CD4-positive, alpha-beta T cell (primary cell): ENCODE results near the gene MAPKAPK5. TPM values are rescaled to one million over a fixed set of nuclear protein-coding genes. Genes with fewer than 3 reads are reported as not detected.

Experiments used
- ATAC-seq: fragments of 200-7000 bp; cut with Tn5 transposase; one replicate; pipeline ENCODE4 v1.10.0; 2022; ENCODE audit warnings: mild to moderate bottlenecking; ENCODE audit not compliant: poor library complexity
- CTCF ChIA-PET: fragments of 350-600 bp; sonication (Branson Sonifier 250); formaldehyde crosslinking; loops from one replicate; lab custom pipeline; 2021; ENCODE audit warnings: antibody characterized with exemption, inconsistent platforms; lab: Charles Lee
- POLR2A ChIA-PET: fragments of 350-600 bp; sonication (Branson Sonifier 250); formaldehyde crosslinking; loops from one replicate; lab custom pipeline; 2021; ENCODE audit warnings: antibody characterized with exemption, inconsistent platforms; lab: Charles Lee
- DNase-seq, 14 experiments: peaks; one replicate each; pipeline ENCODE4 v3.0.0-alpha.2; 2013 to 2020; ENCODE audit warnings: mixed read lengths in 2 of 14
- H3K27ac ChIP-seq, 2 donors: one replicate each; pipeline versions ENCODE4 v1.5.1 to v1.7.0; 2013; ENCODE audit warnings: low read length in 2 of 2, low read depth in 1 of 2, mild to moderate bottlenecking in 1 of 2
- H3K27me3 ChIP-seq, 2 experiments: 1 replicate in 1 of 2; 2 replicates in 1 of 2; pipeline versions ENCODE4 v1.6.1 to v1.7.0; 2013; ENCODE audit warnings: low read length in 2 of 2, control low read depth in 1 of 2, mild to moderate bottlenecking in 1 of 2, moderate library complexity in 1 of 2; ENCODE audit not compliant: insufficient read depth in 2 of 2, control insufficient read depth in 1 of 2
- H3K36me3 ChIP-seq: one replicate; pipeline ENCODE4 v1.6.1; 2013; ENCODE audit warnings: low read length, control low read depth; ENCODE audit not compliant: insufficient read depth
- H3K4me1 ChIP-seq: one replicate; pipeline ENCODE4 v1.6.1; 2013; ENCODE audit warnings: low read length, control low read depth; ENCODE audit not compliant: insufficient read depth
- H3K4me3 ChIP-seq: one replicate; pipeline ENCODE4 v1.5.1; 2013; ENCODE audit warnings: mild to moderate bottlenecking, low read length, moderate library complexity
- H3K9me3 ChIP-seq, 2 experiments: 1 replicate in 1 of 2; 2 replicates in 1 of 2; pipeline versions ENCODE4 v1.6.1 to v1.7.0; 2013; ENCODE audit warnings: low read length in 2 of 2, mild to moderate bottlenecking in 2 of 2, control low read depth in 1 of 2, moderate library complexity in 1 of 2; ENCODE audit not compliant: control insufficient read depth in 1 of 2, insufficient read depth in 1 of 2
- H3K27ac Mint-ChIP-seq: one replicate; pipeline ENCODE4 v1.8.0; 2020; ENCODE audit warnings: mixed read lengths
- H3K27me3 Mint-ChIP-seq: one replicate; pipeline ENCODE4 v1.8.0; 2021; ENCODE audit warnings: mixed read lengths
- H3K36me3 Mint-ChIP-seq: one replicate; pipeline ENCODE4 v1.8.0; 2021; ENCODE audit warnings: low read depth, mixed read lengths
- H3K4me1 Mint-ChIP-seq: one replicate; pipeline ENCODE4 v1.8.0; 2021; ENCODE audit warnings: low read depth, mixed read lengths
- H3K4me3 Mint-ChIP-seq: one replicate; pipeline ENCODE4 v1.8.0; 2020; ENCODE audit warnings: mild to moderate bottlenecking, mixed read lengths
- H3K9me3 Mint-ChIP-seq: one replicate; pipeline ENCODE4 v1.8.0; 2020; ENCODE audit warnings: mixed read lengths
- CTCF ChIP-seq: fragments of 200-600 bp; IDR thresholded peaks from one replicate; pipeline ENCODE4 v1.8.0; 2022; ENCODE audit warnings: antibody characterized with exemption, mild to moderate bottlenecking
- intact Hi-C, 2 experiments: fragments of 100-400 bp; cut with DNase I in 1 of 2; cut with micrococcal nuclease in 1 of 2; formaldehyde crosslinking; loops; one replicate each; pipeline versions ENCODE4 v1.15.1 to v1.9.0; 2023 to 2025; cut with DNase I, micrococcal nuclease
- total RNA-seq, 174 experiments: library from RNA in 2 of 174; stranded (reverse) in 2 of 174; gene quantifications; one replicate each; pipeline ENCODE4 v1.2.3 and lab custom pipeline; 2021 to 2026

The MAPKAPK5 gene
- total RNA-seq, 2 experiments from 2014 or later = 62.2 to 63.6 TPM

DNA sequence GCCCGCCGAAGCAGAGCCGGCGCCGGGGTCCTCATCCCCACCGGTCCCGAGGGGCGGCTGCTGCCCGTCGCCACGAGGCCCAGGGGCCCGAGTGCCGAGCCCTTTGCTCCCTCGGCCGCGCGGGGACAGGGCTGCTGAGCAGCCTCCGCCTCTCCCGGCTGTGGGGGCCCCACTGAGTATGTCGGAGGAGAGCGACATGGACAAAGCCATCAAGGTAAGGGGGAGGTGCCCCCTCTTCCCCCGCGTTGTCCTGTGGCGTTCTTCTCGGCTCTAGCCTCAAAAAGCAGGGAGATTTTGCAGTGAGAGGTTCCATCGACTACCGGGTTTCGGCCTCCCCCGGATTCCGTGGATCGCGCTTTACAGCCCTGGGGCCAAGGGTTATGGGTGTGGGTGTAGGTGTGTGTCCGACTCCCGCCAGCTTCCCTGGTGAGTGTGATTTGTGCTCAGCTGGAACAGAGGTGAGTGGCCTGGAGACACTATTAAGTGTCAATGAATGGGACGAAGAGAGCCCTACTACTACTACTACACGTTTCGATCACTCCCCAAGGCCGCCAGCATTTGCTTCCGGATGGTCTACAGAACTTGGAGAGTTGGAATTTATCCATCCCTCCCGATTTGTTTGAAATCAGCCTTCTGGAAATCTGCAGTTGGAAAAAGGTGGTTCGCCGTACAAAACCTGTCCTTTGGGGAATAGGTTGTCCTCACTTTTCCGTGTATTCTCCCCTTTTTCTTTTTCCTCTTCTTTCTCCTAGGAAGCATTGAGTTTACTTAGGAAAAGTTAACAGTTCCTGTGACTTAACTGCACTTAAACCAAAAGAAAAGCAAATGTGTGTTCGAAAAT is 748 bp downstream of the MAPKAPK5 start:
- peaks cover 45% of the 10 kb centered on the region for H3K4me1 ChIP-seq
- DNase-seq = peak in 4 of 14 experiments; percentile 4 to 18 (median 12)
- Mint-ChIP-seq H3K36me3 (peaks cover 61% of the 10 kb centered on the region), H3K27me3 (no peaks in the 10 kb centered on the region), H3K27ac (peak overlapping the region; percentile 98), H3K9me3 (no peaks in the 10 kb centered on the region), H3K4me3 (peak overlapping the region; percentile 99), H3K4me1 (peaks cover 70% of the 10 kb centered on the region)
- intact Hi-C loops = loop anchor here (2.0 to 5.0 kb wide), 6 partner anchors 156 to 575 kb away; partner anchors contain the start of genes ERP29 (in 2 of the 2), TMEM116 (in 2 of the 2), ACAD10 (in 1 of the 2) and NAA25 (in 1 of the 2)
- CTCF ChIA-PET = no interaction called here
- H3K4me3 ChIP-seq = peak overlapping the region; percentile 100
- POLR2A ChIA-PET = interaction anchor here (0.6 to 3.0 kb wide), 18 partner anchors 8 to 1375 kb away, joined by 3 to 21 read pairs (median 5); partner anchors contain the start of genes ACAD10, BRAP, ERP29 and FAM216A
- no peaks in the 10 kb centered on the region for H3K27me3 ChIP-seq
- peak overlapping the region; percentile 78 to 81 for H3K27ac ChIP-seq
- peak; percentile 22 for ATAC-seq
- H3K9me3 ChIP-seq = no peaks in the 10 kb centered on the region
- TF ChIP-seq CTCF = no peak
- H3K36me3 ChIP-seq = peaks cover 27% of the 10 kb centered on the region

DNA sequence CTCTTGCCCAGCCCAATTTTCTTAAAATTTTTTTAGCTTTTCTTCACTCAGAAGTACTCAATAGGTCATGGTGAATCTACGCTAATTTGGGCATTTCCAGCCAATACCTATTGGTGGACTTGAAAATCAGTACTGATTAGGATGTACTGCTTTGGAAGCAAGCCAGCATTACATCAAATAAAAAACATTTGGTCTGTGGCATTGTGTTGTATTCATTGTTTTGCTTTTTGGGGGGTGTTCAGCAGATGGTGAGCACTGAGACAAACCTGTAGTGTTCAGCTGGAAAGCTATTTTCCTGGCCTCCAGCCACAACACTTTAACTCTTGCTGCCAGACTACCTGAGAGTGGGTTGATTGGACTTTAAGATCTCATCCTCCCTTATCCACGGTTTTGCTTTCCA is 4.0 kb downstream of the MAPKAPK5 start:
- ChIA-PET CTCF (interaction anchor here (0.7 kb wide), 1 partner anchor 1454 kb away, joined by 3 read pairs; no protein-coding TSS in a partner anchor), POLR2A (no interaction called here)
- H3K4me3 Mint-ChIP-seq = peak overlapping the region; percentile 25
- peaks cover 19% of the 10 kb centered on the region for H3K36me3 ChIP-seq
- peaks cover 54% of the 10 kb centered on the region for H3K4me1 Mint-ChIP-seq
- TF ChIP-seq CTCF = no peak
- no peaks in the 10 kb centered on the region for H3K27me3 ChIP-seq
- intact Hi-C loops = no loop called here
- no peak overlapping the region for H3K4me3 ChIP-seq
- H3K27ac Mint-ChIP-seq = no peak overlapping the region
- H3K27me3 Mint-ChIP-seq = no peaks in the 10 kb centered on the region
- ATAC-seq (no peak), DNase-seq (no peak)
- no peak overlapping the region for H3K27ac ChIP-seq
- no peaks in the 10 kb centered on the region for H3K9me3 Mint-ChIP-seq
- peaks cover 51% of the 10 kb centered on the region for H3K36me3 Mint-ChIP-seq
- peaks cover 0 to 3% of the 10 kb centered on the region in 2 experiments for H3K9me3 ChIP-seq
- peaks cover 31% of the 10 kb centered on the region for H3K4me1 ChIP-seq

DNA sequence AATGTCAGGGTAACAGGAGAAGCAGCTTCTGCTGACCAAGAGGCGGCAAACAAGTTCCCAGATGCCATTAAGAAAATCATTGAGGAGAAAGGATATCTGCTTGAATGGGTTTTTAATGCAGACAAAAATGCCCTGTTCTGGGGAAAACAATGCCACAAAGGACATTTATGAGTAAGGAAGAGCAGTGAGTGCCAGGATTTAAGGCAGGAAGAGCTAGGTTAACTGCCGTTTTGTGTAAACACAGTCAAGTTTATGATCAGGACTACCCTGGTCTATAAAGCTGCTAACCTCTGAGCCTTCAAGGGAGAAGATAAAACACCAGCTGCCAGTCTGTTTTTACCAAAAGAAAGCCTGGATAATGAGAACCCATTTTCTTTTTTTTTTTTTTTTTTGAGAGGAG is 8.5 kb downstream of the MAPKAPK5 start:
- peaks cover 34% of the 10 kb centered on the region for H3K4me1 Mint-ChIP-seq
- ChIA-PET POLR2A (interaction anchor here (0.6 kb wide), 1 partner anchor 8 kb away, joined by 3 read pairs; the partner anchor contains the start of gene MAPKAPK5), CTCF (interaction anchor here (1.0 kb wide), 1 partner anchor 9 kb away, joined by 3 read pairs; the partner anchor contains the start of gene MAPKAPK5)

More for the DNA sequence above, 8.5 kb downstream of the MAPKAPK5 start:
- Mint-ChIP-seq H3K27me3 (no peaks in the 10 kb centered on the region), H3K27ac (no peak overlapping the region), H3K4me3 (no peak overlapping the region), H3K36me3 (peaks cover 55% of the 10 kb centered on the region), H3K9me3 (no peaks in the 10 kb centered on the region)
- no peak overlapping the region for H3K27ac ChIP-seq
- no peak overlapping the region for H3K4me3 ChIP-seq
- peaks cover 2% of the 10 kb centered on the region for H3K4me1 ChIP-seq
- H3K27me3 ChIP-seq = no peaks in the 10 kb centered on the region
- TF ChIP-seq CTCF = no peak
- H3K36me3 ChIP-seq = peaks cover 25% of the 10 kb centered on the region
- DNase-seq (no peak), ATAC-seq (no peak)
- H3K9me3 ChIP-seq = peaks cover 0 to 3% of the 10 kb centered on the region in 2 experiments
- intact Hi-C loops = no loop called here
